ENCODE measurements around the gene PHF13. TPM values are rescaled to one million over a fixed set of nuclear protein-coding genes. Genes with fewer than 3 reads are reported as not detected.

The PHF13 gene
- total RNA-seq, 1 experiment from 2014 or later, result 20.9 TPM

GRCh38 chr1:6581561-6582305 lies 31.8 kb upstream of the PHF13 start:
- no peak for DNase-seq
- intact Hi-C loops (cut with micrococcal nuclease; ENCODE audit: unreplicated experiment), result no loop called here
- ChIA-PET CTCF (interaction anchor here (0.5 to 0.7 kb wide), 2 partner anchors 22 to 64 kb away, joined by 4 to 11 read pairs; no protein-coding TSS in a partner anchor), POLR2A (ENCODE audit: unreplicated experiment) (no interaction called here)
- H3K9me3 ChIP-seq (ENCODE audit: insufficient read depth, low read depth), result no peaks in the 10 kb centered on the region
- BruUV-seq (replicated peaks), result no TSS peak
- H3K4me3 ChIP-seq, result no peak overlapping the region
- H3K27ac ChIP-seq, result no peak overlapping the region
- H3K4me2 ChIP-seq, result no peak overlapping the region
- H3F3A ChIP-seq (ENCODE audit: insufficient read depth, low read depth), result no peaks in the 10 kb centered on the region
- H3K9me2 ChIP-seq (ENCODE audit: insufficient read depth), result no peaks in the 10 kb centered on the region
- no peak for TF ChIP-seq CTCF (conservative IDR thresholded peaks at IDR 0.05)
- no peak for TF ChIP-seq EZH2 (IDR thresholded peaks at IDR 0.05; ENCODE audit: low read depth)
- peaks cover 11% of the 10 kb centered on the region for H3K79me2 ChIP-seq (ENCODE audit: low read depth)
- no peak overlapping the region for H2AFZ ChIP-seq
- no peaks in the 10 kb centered on the region for H4K20me1 ChIP-seq (ENCODE audit: insufficient read depth)
- no peaks in the 10 kb centered on the region for H3K27me3 ChIP-seq (ENCODE audit: insufficient read depth, low read depth)
- H3K36me3 ChIP-seq (ENCODE audit: low read depth), result no peaks in the 10 kb centered on the region
- H3K4me1 ChIP-seq (replicated peaks; ENCODE audit: insufficient read depth), result peaks cover 8% of the 10 kb centered on the region

GRCh38 chr1:6582370-6582769 lies 31.2 kb upstream of the PHF13 start:
- Histone ChIP-seq H3K27me3 (ENCODE audit: insufficient read depth, low read depth) (no peaks in the 10 kb centered on the region), H3K36me3 (ENCODE audit: low read depth) (no peaks in the 10 kb centered on the region), H3K4me2 (no peak overlapping the region), H3K9me2 (ENCODE audit: insufficient read depth) (no peaks in the 10 kb centered on the region), H3K27ac (no peak overlapping the region), H2AFZ (no peak overlapping the region), H4K20me1 (ENCODE audit: insufficient read depth) (no peaks in the 10 kb centered on the region), H3K9me3 (ENCODE audit: insufficient read depth, low read depth) (no peaks in the 10 kb centered on the region), H3F3A (ENCODE audit: insufficient read depth, low read depth) (no peaks in the 10 kb centered on the region), H3K79me2 (ENCODE audit: low read depth) (peaks cover 11% of the 10 kb centered on the region), H3K4me3 (no peak overlapping the region), H3K4me1 (replicated peaks; ENCODE audit: insufficient read depth) (peaks cover 8% of the 10 kb centered on the region)
- CTCF ChIA-PET, result no interaction called here
- TF ChIP-seq EZH2 (IDR thresholded peaks at IDR 0.05; ENCODE audit: low read depth) (no peak), CTCF (conservative IDR thresholded peaks at IDR 0.05) (no peak)
- DNase-seq, result no peak
- BruUV-seq (replicated peaks), result no TSS peak
- intact Hi-C loops (cut with micrococcal nuclease; ENCODE audit: unreplicated experiment), result no loop called here
- POLR2A ChIA-PET (ENCODE audit: unreplicated experiment), result no interaction called here

- Histone ChIP-seq H3K4me2 (no peak overlapping the region), H3K4me3 (no peak overlapping the region), H4K20me1 (ENCODE audit: insufficient read depth) (no peaks in the 10 kb centered on the region), H3F3A (ENCODE audit: insufficient read depth, low read depth) (no peaks in the 10 kb centered on the region), H3K27ac (no peak overlapping the region), H3K27me3 (ENCODE audit: insufficient read depth, low read depth) (no peaks in the 10 kb centered on the region), H2AFZ (no peak overlapping the region), H3K9me3 (ENCODE audit: insufficient read depth, low read depth) (no peaks in the 10 kb centered on the region), H3K79me2 (ENCODE audit: low read depth) (peaks cover 11% of the 10 kb centered on the region), H3K9me2 (ENCODE audit: insufficient read depth) (no peaks in the 10 kb centered on the region), H3K36me3 (ENCODE audit: low read depth) (no peaks in the 10 kb centered on the region), H3K4me1 (replicated peaks; ENCODE audit: insufficient read depth) (peaks cover 8% of the 10 kb centered on the region)
- TF ChIP-seq CTCF (conservative IDR thresholded peaks at IDR 0.05) (no peak), EZH2 (IDR thresholded peaks at IDR 0.05; ENCODE audit: low read depth) (no peak)
- BruUV-seq (replicated peaks), result no TSS peak
- ChIA-PET CTCF (interaction anchor here (0.6 kb wide), 1 partner anchor 16 kb away, joined by 3 read pairs; no protein-coding TSS in a partner anchor), POLR2A (ENCODE audit: unreplicated experiment) (no interaction called here)
- DNase-seq, result no peak
- intact Hi-C loops (cut with micrococcal nuclease; ENCODE audit: unreplicated experiment), result no loop called here
Measured at GRCh38 chr1:6584126-6585080, 29.1 kb upstream of the PHF13 start.
